Uterus (tissue), 2 donors: Measurements from ENCODE around the gene POLR2E.

Experiments used
- POLR2A ChIP-seq, 2 donors: fragments of 450-650 bp; IDR thresholded peaks; one replicate each; pipeline ENCODE4 v1.6.1; 2016; ENCODE audit warnings: antibody characterized with exemption in 2 of 2, mild to moderate bottlenecking in 1 of 2, moderate library complexity in 1 of 2
- TF ChIP-seq, protein P1 (sequence below), 4 experiments: fragments of 200-600 bp in 2 of 4; fragments of 450-650 bp in 2 of 4; sonication (generic) in 2 of 4; IDR thresholded peaks; one replicate each; pipeline ENCODE4 v1.5.1; 2016 to 2019; ENCODE audit warnings: antibody characterized with exemption in 4 of 4, mild to moderate bottlenecking in 2 of 4, moderate library complexity in 1 of 4

DNA sequence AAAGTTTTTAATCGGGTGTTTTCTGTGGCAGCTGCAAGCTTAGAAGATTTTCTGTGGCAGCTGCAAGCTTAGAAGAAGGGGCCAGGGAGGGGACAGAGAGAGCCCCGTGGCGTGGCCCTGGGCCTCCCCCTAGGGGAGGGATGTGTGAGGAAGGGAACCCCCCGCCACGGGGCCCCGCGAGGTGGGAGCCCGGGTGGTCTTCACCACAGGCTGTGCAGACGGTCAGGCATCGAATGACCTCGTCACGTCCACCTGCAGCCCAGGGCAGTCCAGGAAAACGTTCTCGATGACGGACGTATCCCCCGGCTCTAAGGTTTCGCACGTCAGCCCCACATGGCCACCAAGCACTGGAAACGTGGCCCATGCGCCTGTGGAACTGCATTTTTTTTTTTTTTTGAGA lies 8.6 kb downstream of the POLR2E start:
- TF ChIP-seq, protein P1, sequence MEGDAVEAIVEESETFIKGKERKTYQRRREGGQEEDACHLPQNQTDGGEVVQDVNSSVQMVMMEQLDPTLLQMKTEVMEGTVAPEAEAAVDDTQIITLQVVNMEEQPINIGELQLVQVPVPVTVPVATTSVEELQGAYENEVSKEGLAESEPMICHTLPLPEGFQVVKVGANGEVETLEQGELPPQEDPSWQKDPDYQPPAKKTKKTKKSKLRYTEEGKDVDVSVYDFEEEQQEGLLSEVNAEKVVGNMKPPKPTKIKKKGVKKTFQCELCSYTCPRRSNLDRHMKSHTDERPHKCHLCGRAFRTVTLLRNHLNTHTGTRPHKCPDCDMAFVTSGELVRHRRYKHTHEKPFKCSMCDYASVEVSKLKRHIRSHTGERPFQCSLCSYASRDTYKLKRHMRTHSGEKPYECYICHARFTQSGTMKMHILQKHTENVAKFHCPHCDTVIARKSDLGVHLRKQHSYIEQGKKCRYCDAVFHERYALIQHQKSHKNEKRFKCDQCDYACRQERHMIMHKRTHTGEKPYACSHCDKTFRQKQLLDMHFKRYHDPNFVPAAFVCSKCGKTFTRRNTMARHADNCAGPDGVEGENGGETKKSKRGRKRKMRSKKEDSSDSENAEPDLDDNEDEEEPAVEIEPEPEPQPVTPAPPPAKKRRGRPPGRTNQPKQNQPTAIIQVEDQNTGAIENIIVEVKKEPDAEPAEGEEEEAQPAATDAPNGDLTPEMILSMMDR (IDR thresholded peaks at IDR 0.05) = no peak
- TF ChIP-seq POLR2A (IDR thresholded peaks at IDR 0.05) = no peak
